Panc1 (cell line): Measurements from ENCODE around the gene FGF21. TPM values are rescaled to one million over a fixed set of nuclear protein-coding genes. Genes with fewer than 3 reads are reported as not detected.

Source experiments
- ATAC-seq: fragments of 200-7000 bp; cut with Tn5 transposase; 2 replicates; pipeline ENCODE4 v1.9.1; 2020; ENCODE audit warnings: mild to moderate bottlenecking, moderate library complexity
- BruUV-seq: library from RNA; stranded (reverse); fragments of 400-500 nt; replicated peaks from 2 replicates; lab custom pipeline; 2021; lab: Mats Ljungman, UMichigan
- CTCF ChIA-PET: fragments of 300-600 bp; sonication (Branson Sonifier 250); formaldehyde crosslinking; loops from one replicate; lab custom pipeline; 2022; ENCODE audit warnings: antibody characterized with exemption; lab: Charles Lee
- POLR2A ChIA-PET: fragments of 300-600 bp; sonication (Branson Sonifier 250); formaldehyde crosslinking; loops from one replicate; lab custom pipeline; 2022; ENCODE audit warnings: antibody characterized with exemption; lab: Charles Lee
- DNase-seq: peaks from one replicate; pipeline ENCODE4 v3.0.0-alpha.2; 2010; ENCODE audit warnings: low read depth, low spot score
- H3K27ac ChIP-seq: 2 replicates; pipeline ENCODE4 v1.5.1; 2011; ENCODE audit warnings: mild to moderate bottlenecking, low read length, inconsistent platforms
- H3K27me3 ChIP-seq: fragments of 200-500 bp; sonication (Bioruptor generic); 2 replicates; pipeline ENCODE4 v1.6.0; 2014; ENCODE audit warnings: low read length, inconsistent platforms; ENCODE audit not compliant: control insufficient read depth, insufficient read depth
- H3K36me3 ChIP-seq: fragments of 200-500 bp; sonication (Bioruptor generic); 2 replicates; pipeline ENCODE4 v1.5.1; 2014; ENCODE audit warnings: inconsistent platforms, mild to moderate bottlenecking, low read length, moderate library complexity; ENCODE audit not compliant: control insufficient read depth, insufficient read depth
- H3K4me1 ChIP-seq: 2 replicates; pipeline ENCODE4 v1.5.1; 2011; ENCODE audit warnings: inconsistent platforms, mild to moderate bottlenecking, low read length, moderate library complexity; ENCODE audit not compliant: control insufficient read depth, insufficient read depth
- H3K4me3 ChIP-seq, 2 experiments: 2 replicates each; pipeline ENCODE4 v1.5.1; 2011 to 2012; ENCODE audit warnings: low read depth in 2 of 2, low read length in 2 of 2, mild to moderate bottlenecking in 2 of 2, inconsistent platforms in 1 of 2, moderate library complexity in 1 of 2
- H3K9me3 ChIP-seq: fragments of 200-500 bp; sonication (Bioruptor generic); 2 replicates; pipeline ENCODE4 v1.5.1; 2014; ENCODE audit warnings: low read depth, mild to moderate bottlenecking, inconsistent platforms, low read length, moderate library complexity; ENCODE audit not compliant: control insufficient read depth, insufficient read depth
- POLR2AphosphoS5 ChIP-seq: IDR thresholded peaks from 2 replicates; pipeline ENCODE4 v1.6.1; 2012; ENCODE audit warnings: mild to moderate bottlenecking, low read depth, low read length, moderate library complexity
- SIN3A ChIP-seq: IDR thresholded peaks from 2 replicates; pipeline ENCODE4 v1.6.1; 2012; ENCODE audit warnings: low read depth, mild to moderate bottlenecking, low read length, moderate library complexity, borderline replicate concordance; ENCODE audit not compliant: insufficient read depth
- TCF7L2 ChIP-seq: IDR thresholded peaks from 2 replicates; pipeline ENCODE4 v1.6.1; 2011; ENCODE audit warnings: mild to moderate bottlenecking, low read depth, low read length, inconsistent platforms
- in situ Hi-C: cut with HindIII; loops from 2 replicates; pipeline ENCODE4 v1.10.0; 2016; ENCODE audit warnings: low sequenced_read_pairs, low pct_unique_long_range_greater_than_20kb
- intact Hi-C: fragments of 100-400 bp; cut with micrococcal nuclease; formaldehyde crosslinking; loops from one replicate; pipeline ENCODE4 v1.10.0; 2022; ENCODE audit not compliant: unreplicated experiment
- total RNA-seq: library from RNA; stranded (reverse); gene quantifications from one replicate; pipeline ENCODE4 v1.2.1, GENCODE V29; 2021; ENCODE audit not compliant: unreplicated experiment
- TF ChIP-seq, protein P1 (sequence below), 2 experiments: IDR thresholded peaks; 2 replicates each; pipeline ENCODE4 v1.6.1; 2011 to 2012; ENCODE audit warnings: low read depth in 2 of 2, control low read depth in 1 of 2, low read length in 1 of 2, mild to moderate bottlenecking in 1 of 2, moderate library complexity in 1 of 2; ENCODE audit not compliant: insufficient read depth in 1 of 2
- TF ChIP-seq, protein P2 (sequence below): fragments of 450-650 bp; IDR thresholded peaks from 2 replicates; pipeline ENCODE4 v1.5.1; 2017; ENCODE audit warnings: mild to moderate bottlenecking

FGF21 gene
- total RNA-seq, 1 experiment from 2014 or later: not detected

DNA sequence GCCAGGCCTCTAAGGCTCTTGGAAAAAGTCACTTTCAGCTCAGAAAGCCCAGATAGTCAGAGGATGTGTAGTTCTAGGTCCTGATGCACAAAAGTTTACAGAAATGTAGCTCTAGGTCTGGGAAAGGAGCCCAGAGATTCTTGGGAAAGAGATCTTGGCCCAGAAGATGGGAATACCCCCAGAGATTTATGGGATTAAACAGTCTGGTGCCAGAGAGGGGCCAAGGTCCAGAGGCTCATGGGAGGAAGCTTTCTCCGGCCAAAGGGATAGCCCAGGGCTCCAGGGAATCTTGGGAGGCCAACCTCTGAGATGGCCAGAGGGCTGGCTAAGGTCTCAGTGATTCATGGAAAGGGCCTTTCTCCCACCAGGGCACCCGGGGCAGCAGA lies 40.4 kb downstream of the FGF21 start:
- no peaks in the 10 kb centered on the region for H3K27me3 ChIP-seq
- ChIA-PET POLR2A (no interaction called here), CTCF (interaction anchor here (0.6 to 1.7 kb wide), 6 partner anchors 9 to 1670 kb away, joined by 3 to 10 read pairs (median 4); no protein-coding TSS in a partner anchor)
- DNase-seq: no peak
- intact Hi-C loops (no loop called here), in situ Hi-C loops (no loop called here)
- H3K36me3 ChIP-seq: no peaks in the 10 kb centered on the region
- no peak for TF ChIP-seq POLR2AphosphoS5
- TF ChIP-seq, protein P1, sequence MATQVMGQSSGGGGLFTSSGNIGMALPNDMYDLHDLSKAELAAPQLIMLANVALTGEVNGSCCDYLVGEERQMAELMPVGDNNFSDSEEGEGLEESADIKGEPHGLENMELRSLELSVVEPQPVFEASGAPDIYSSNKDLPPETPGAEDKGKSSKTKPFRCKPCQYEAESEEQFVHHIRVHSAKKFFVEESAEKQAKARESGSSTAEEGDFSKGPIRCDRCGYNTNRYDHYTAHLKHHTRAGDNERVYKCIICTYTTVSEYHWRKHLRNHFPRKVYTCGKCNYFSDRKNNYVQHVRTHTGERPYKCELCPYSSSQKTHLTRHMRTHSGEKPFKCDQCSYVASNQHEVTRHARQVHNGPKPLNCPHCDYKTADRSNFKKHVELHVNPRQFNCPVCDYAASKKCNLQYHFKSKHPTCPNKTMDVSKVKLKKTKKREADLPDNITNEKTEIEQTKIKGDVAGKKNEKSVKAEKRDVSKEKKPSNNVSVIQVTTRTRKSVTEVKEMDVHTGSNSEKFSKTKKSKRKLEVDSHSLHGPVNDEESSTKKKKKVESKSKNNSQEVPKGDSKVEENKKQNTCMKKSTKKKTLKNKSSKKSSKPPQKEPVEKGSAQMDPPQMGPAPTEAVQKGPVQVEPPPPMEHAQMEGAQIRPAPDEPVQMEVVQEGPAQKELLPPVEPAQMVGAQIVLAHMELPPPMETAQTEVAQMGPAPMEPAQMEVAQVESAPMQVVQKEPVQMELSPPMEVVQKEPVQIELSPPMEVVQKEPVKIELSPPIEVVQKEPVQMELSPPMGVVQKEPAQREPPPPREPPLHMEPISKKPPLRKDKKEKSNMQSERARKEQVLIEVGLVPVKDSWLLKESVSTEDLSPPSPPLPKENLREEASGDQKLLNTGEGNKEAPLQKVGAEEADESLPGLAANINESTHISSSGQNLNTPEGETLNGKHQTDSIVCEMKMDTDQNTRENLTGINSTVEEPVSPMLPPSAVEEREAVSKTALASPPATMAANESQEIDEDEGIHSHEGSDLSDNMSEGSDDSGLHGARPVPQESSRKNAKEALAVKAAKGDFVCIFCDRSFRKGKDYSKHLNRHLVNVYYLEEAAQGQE (IDR thresholded peaks at IDR 0.05; ENCODE audit: insufficient read depth in 1 of 2, low read depth in 2 of 2, low read length in 1 of 2): no peak
- no peak for TF ChIP-seq SIN3A
- TF ChIP-seq, protein P2, sequence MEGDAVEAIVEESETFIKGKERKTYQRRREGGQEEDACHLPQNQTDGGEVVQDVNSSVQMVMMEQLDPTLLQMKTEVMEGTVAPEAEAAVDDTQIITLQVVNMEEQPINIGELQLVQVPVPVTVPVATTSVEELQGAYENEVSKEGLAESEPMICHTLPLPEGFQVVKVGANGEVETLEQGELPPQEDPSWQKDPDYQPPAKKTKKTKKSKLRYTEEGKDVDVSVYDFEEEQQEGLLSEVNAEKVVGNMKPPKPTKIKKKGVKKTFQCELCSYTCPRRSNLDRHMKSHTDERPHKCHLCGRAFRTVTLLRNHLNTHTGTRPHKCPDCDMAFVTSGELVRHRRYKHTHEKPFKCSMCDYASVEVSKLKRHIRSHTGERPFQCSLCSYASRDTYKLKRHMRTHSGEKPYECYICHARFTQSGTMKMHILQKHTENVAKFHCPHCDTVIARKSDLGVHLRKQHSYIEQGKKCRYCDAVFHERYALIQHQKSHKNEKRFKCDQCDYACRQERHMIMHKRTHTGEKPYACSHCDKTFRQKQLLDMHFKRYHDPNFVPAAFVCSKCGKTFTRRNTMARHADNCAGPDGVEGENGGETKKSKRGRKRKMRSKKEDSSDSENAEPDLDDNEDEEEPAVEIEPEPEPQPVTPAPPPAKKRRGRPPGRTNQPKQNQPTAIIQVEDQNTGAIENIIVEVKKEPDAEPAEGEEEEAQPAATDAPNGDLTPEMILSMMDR: no peak
- TF ChIP-seq TCF7L2: no peak
- no peak overlapping the region for H3K4me3 ChIP-seq
- no peaks in the 10 kb centered on the region for H3K9me3 ChIP-seq
- H3K4me1 ChIP-seq: no peaks in the 10 kb centered on the region
- no peak; the same call in 1 of the 2 replicates for ATAC-seq
- no TSS peak for BruUV-seq
- no peak overlapping the region for H3K27ac ChIP-seq

DNA sequence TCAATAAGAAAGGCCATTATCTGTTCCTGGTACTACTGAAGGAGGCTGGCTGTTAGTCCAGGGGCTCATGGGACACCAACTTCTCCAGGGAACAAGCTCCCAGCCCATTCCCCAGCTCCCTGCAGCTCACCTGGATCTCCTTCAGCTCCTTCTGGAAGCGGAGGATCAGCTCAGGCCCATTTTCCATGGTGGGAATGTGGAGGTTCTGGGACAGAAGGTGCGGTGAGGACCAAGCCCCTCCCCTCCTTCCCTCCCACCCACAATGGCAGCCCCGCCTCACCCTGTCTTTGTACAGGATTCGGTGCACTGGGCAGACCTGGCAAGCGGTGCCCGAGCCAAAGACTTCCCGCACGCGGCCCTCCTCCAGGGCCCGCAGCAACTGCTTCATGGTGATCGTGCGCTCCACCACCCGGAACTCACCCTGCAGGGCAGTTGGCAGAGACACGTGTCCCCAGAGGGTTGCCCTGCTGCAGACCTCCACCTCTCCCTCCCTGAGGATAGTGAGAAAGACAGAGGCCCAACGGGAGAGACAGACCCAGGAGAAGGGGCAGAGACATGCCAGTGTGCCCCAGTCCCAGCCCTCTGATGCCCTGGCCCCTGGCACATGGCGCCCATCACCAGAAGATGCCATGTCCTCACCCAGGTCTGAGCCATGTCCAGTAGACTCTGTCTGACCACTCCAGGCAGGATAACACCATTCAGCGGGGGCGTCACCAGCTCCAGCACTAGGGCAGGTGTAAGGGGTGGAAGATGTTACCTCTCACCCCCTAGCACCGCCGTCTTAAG lies 41.2 kb downstream of the FGF21 start:
- no TSS peak for BruUV-seq
- H3K9me3 ChIP-seq: no peaks in the 10 kb centered on the region
- DNase-seq (no peak), ATAC-seq (no peak)
- TF ChIP-seq, protein P1 (IDR thresholded peaks at IDR 0.05; ENCODE audit: insufficient read depth in 1 of 2, low read depth in 2 of 2, low read length in 1 of 2): no peak
- TF ChIP-seq SIN3A (no peak), TCF7L2 (no peak), POLR2AphosphoS5 (no peak)
- TF ChIP-seq, protein P2: no peak
- no peak overlapping the region for H3K27ac ChIP-seq
- H3K4me1 ChIP-seq: no peaks in the 10 kb centered on the region
- no peaks in the 10 kb centered on the region for H3K36me3 ChIP-seq
- no peaks in the 10 kb centered on the region for H3K27me3 ChIP-seq
- ChIA-PET POLR2A (interaction anchor here (0.5 kb wide), 1 partner anchor 11 kb away, joined by 3 read pairs; no protein-coding TSS in a partner anchor), CTCF (interaction anchor here (1.6 to 1.7 kb wide), 2 partner anchors 16 to 174 kb away, joined by 5 to 10 read pairs; no protein-coding TSS in a partner anchor)
- no peak overlapping the region for H3K4me3 ChIP-seq
- intact Hi-C loops (no loop called here), in situ Hi-C loops (no loop called here)
